GM18511 (cell line): Measurements from ENCODE around the gene CIB4.

Experiments used
- ATAC-seq: cut with Tn5 transposase; IDR thresholded peaks from one replicate; pipeline ENCODE4 v1.9.1; 2021; ENCODE audit warnings: mild to moderate bottlenecking, moderate library complexity; ENCODE audit not compliant: unreplicated experiment

Gene CIB4

DNA sequence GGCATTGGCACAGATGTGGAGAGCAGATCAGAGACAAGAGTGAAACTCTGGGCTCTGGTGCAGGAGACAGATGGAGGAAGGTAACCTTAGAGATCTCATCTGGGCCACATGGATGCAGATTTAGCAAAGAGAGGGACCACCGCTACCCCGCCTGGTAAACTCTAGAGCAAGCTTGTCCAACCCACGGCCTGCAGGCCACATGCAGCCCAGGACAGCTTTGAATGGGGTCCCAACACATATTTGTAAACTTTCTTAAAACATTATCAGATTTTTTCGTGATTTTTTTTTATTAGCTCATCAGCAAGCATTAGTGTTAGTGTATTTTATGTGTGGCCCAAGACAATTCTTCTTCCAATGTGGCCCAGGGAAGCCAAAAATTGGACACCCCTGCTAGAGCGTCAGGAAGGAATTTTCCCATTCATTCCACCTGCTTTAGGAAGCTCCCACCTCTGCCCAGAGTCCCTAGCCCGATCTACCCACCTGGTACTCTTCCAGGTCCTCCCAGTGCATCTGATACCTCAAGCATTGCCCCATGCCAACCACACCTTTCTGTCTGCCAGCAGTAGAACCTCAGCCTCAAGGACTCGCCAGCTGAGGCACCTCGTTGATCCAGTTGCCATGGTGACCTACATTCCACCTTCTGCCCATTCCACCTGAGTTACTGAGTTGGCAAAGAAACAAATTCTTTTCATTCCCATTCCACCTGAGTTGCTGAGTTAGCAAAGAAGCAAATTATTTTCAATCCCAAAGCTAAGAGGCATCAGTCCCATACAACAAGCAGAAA is at the start of gene CIB4:
Gene CIB4 (minus strand): TSS at position 586 of the 784 bp plus-strand sequence. CDS start 52 bp downstream, at position 534.
- ATAC-seq = no peak

GRCh38 chr2:26687801-26688200 is 46.6 kb upstream of the CIB4 start:
- no peak for ATAC-seq

GRCh38 chr2:26687328-26687727 is 46.2 kb upstream of the CIB4 start:
- ATAC-seq = no peak

GRCh38 chr2:26685989-26686839 is 45.0 kb upstream of the CIB4 start:
- ATAC-seq = no peak

GRCh38 chr2:26685341-26685740 is 44.2 kb upstream of the CIB4 start:
- ATAC-seq = no peak

GRCh38 chr2:26683583-26683982 is 42.4 kb upstream of the CIB4 start:
- no peak for ATAC-seq

DNA sequence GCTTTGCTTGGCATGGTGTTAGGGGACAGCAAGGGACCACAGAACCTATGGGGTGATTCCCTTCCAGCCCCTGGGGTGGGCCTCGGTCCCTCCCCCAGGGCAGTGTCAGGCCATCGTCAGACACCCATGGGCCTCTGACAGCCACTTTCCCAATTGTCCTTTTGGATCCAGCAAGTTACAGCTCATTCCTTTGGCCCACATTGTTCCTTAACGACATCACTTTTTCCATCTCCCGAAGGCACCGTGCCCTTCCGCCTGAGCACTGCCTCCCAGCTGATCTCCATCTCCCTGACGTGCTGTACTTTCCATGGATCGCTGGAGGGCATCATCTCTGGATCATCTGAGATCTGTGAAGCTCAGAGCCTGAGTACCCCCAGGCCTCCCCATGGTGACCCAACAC is 41.0 kb upstream of the CIB4 start:
- ATAC-seq = no peak

DNA sequence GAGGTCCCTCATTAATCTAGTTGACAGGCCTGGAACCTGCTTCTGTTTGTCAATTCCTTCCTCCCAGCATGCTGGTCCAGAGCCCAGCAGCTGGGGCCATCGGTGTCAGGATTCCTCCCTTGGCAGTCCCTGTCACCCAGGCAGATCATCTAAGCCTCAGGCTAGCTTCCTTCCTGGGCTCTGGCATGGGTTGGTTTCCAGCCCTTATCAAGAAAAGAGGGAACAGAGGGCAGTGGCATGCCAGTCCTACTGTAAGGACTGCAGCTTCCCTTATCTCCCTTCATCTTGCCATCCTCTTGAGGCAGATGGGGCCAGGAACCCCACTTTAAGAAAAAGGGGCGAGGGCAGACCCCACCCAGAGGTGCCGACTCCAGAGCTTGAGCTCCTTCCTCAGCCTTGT is 40.5 kb upstream of the CIB4 start:
- ATAC-seq = no peak

DNA sequence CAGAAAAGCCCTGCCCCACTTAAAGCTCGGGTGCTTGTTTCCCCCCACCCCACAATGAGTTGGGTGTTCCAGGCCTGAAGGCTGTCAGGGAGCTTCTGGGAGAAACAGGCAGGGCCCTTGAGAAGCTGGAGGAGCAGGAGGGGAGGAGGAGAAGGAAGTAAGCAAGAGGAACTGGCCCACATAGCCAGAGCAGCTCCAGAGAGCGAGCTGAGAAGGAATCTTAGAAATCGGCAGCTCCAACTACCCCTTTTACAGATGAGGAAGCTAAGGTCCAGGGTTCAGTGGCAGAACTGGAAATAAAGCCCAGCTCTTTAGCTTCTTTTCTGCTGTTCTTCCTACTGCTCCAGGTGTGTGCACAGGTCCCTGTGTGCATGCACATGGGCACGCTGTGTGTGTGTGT is 38.7 kb upstream of the CIB4 start:
- ATAC-seq = no peak

- no peak for ATAC-seq
These were observed 36.9 kb upstream of the CIB4 start for GRCh38 chr2:26678035-26678434.

DNA sequence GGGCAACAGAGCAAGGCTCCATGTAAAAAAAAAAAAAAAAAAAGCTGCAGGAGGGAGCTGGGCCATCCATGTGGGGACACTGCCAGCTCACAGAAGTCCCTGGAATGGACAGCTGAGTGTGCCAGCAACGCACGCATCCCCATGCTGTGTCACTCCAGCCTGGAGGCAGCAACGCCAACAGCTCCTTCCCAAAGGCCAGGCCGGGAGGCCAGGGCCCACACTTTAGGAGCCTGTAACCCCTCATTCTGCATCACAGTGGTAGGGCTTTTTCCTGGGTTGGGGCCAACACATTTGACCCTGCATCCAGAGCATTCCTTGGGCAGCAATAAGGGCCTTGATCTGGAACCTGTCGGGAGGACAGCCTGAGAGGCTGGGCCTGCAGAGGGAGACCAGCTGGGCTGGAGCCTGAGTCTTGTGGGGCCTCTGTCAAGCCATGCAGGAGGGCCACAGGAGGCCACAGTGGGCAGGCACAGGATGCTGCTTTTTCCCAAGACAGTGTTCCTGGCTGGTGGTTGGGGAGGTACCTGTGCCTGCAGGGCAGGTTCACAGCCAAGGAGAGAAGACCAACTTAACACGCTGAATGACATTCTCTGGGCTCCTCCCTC is 34.6 kb upstream of the CIB4 start:
- ATAC-seq = no peak

DNA sequence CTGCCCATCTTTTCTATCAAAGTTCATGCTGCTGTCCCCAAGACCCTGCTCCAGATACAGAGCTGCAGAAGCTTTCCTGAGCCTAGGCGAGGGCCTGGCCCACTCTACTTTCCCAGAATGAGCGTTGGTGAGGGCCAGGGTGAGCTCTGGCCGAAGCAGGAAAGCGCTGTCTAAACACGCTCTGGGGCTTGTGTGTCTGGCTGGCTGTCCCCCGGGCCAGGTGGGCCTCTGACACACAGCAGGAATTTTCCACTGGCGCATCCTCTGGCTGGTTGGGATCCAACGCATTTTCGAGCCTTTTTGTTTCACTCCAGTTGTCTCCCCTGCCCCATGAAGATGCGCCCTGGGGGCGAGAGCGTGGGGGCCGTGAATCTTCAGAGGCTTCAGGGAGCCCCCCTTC is 33.6 kb upstream of the CIB4 start:
- no peak for ATAC-seq

DNA sequence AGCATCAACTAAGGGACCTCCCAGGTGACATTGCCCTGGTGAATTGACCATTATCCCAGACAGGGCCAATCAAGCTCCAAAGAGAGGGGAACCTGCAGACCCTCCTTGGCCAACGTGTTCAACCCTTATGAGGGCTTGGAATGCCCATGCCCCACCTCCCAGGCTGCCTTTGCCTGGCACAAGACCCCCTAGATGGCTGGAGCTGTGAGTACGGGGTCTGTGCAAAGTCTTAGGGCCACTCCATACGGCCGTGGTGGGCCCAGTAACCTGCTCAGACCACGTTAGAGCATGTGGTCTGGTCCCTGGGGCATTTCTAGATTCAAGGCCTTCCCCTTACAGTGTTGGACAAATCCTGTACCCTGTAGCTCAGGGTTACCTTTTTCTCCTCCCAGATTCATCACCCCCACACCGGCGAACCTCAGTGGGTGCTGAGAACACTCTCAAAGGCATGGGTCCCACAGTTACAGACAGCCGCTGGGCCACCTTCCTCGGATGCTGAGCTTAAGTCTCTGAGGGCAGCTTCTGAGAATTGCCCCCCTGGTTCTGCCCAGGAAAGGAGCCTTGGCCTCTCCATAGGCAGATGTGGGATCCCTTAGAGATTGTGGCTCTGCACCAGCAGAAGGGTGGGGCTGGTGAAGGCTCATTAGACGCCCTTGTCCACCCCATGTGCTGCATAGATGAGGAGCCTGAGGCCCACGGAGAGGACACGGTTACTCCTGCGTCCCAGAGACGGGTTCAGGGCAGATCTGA is 33.0 kb upstream of the CIB4 start:
- ATAC-seq = no peak

- ATAC-seq = no peak
These were observed 31.7 kb upstream of the CIB4 start for GRCh38 chr2:26672818-26673393.

GRCh38 chr2:26672112-26672817 is 31.1 kb upstream of the CIB4 start:
- ATAC-seq = no peak

GRCh38 chr2:26671691-26672090 is 30.5 kb upstream of the CIB4 start:
- ATAC-seq = no peak

DNA sequence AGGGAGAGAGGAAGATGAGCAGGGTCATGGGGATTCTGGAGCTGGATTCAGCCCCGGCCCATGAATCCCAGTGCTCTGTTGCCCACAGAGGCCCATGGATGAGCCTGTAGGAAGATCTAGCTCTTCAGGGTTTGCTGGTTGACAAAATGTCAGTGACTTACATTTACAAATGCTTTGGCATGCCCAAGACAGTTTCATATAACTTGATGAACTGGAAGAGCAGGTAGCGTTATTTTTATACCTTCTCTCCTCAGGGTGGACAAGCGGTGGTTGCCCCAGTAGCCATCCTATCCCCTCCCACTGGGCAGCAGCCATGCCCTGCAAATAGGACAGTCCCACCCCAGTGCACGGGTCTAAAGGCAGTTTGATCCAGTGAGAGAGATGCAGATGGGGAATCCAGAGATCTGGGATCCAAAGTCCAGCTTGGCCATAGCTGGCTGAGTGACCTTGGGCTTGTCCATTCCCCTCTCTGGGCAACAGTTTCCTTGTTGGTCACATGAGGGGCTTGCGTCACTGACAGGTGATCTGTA is 29.8 kb upstream of the CIB4 start:
- no peak for ATAC-seq

GRCh38 chr2:26670171-26670570 is 29.0 kb upstream of the CIB4 start:
- no peak for ATAC-seq

GRCh38 chr2:26668856-26669750 is 27.9 kb upstream of the CIB4 start:
- no peak for ATAC-seq
